B cell (primary cell): ENCODE results near the gene CCDC91. TPM values are rescaled to one million over a fixed set of nuclear protein-coding genes. Genes with fewer than 3 reads are reported as not detected.

ENCODE experiments used
- ATAC-seq: fragments of 200-7000 bp; cut with Tn5 transposase; one replicate; pipeline ENCODE4 v1.10.0; 2021; ENCODE audit warnings: low read depth, mild to moderate bottlenecking, moderate number of reproducible peaks, moderate library complexity
- CTCF ChIA-PET: fragments of 350-600 bp; sonication (Branson Sonifier 250); formaldehyde crosslinking; loops from one replicate; lab custom pipeline; 2021; ENCODE audit warnings: antibody characterized with exemption, inconsistent platforms; lab: Charles Lee
- POLR2A ChIA-PET: fragments of 350-600 bp; sonication (Branson Sonifier 250); formaldehyde crosslinking; loops from one replicate; lab custom pipeline; 2021; ENCODE audit warnings: antibody characterized with exemption; lab: Charles Lee
- DNase-seq: peaks from one replicate; pipeline ENCODE4 v3.0.0; 2013
- H2AFZ ChIP-seq: 2 replicates; pipeline ENCODE4 v1.6.1; 2012; ENCODE audit warnings: mild to moderate bottlenecking, low read depth, low read length; ENCODE audit not compliant: insufficient read depth, poor library complexity, severe bottlenecking
- H3K27ac ChIP-seq, 2 donors: 1 replicate in 1 of 2; 2 replicates in 1 of 2; pipeline ENCODE4 v1.5.1; 2012 to 2013; ENCODE audit warnings: low read length in 2 of 2, mild to moderate bottlenecking in 2 of 2, moderate library complexity in 1 of 2
- H3K27me3 ChIP-seq, 4 experiments: fragments of 200-600 bp in 1 of 4; sonication (generic) in 1 of 4; replicated peaks in 1 of 4; 1 replicate in 2 of 4; 2 replicates in 2 of 4; pipeline versions ENCODE4 v1.6.1 to v1.7.0; 2013 to 2016; ENCODE audit warnings: low read length in 3 of 4, mild to moderate bottlenecking in 2 of 4, mixed read lengths in 1 of 4, moderate library complexity in 1 of 4; ENCODE audit not compliant: insufficient read depth in 4 of 4, control insufficient read depth in 3 of 4; ENCODE audit errors: control extremely low read depth in 1 of 4
- H3K36me3 ChIP-seq, 2 experiments: replicated peaks in 1 of 2; 1 replicate in 1 of 2; 2 replicates in 1 of 2; pipeline versions ENCODE4 v1.6.1 to v1.7.1; 2013; ENCODE audit warnings: low read length in 1 of 2; ENCODE audit not compliant: insufficient read depth in 2 of 2, control insufficient read depth in 1 of 2; ENCODE audit errors: control extremely low read depth in 1 of 2, extremely low read depth in 1 of 2
- H3K4me1 ChIP-seq, 2 donors: fragments of 200-600 bp in 1 of 2; sonication (generic) in 1 of 2; 1 replicate in 1 of 2; 2 replicates in 1 of 2; pipeline versions ENCODE4 v1.5.1 to v1.6.1; 2013 to 2017; ENCODE audit warnings: low read length in 2 of 2; ENCODE audit not compliant: control insufficient read depth in 2 of 2, insufficient read depth in 2 of 2
- H3K4me2 ChIP-seq: replicated peaks from 2 replicates; pipeline ENCODE3; 2012; ENCODE audit warnings: mild to moderate bottlenecking, low read depth, low read length; ENCODE audit not compliant: poor library complexity, severe bottlenecking
- H3K4me3 ChIP-seq, 5 experiments: fragments of 200-600 bp in 1 of 5; sonication (generic) in 1 of 5; 1 replicate in 3 of 5; 2 replicates in 2 of 5; pipeline versions ENCODE4 v1.5.1 to v1.7.0; 2011 to 2016; ENCODE audit warnings: low read length in 4 of 5, mild to moderate bottlenecking in 4 of 5, low read depth in 2 of 5, control low read depth in 1 of 5, moderate library complexity in 1 of 5; ENCODE audit not compliant: insufficient read depth in 1 of 5; ENCODE audit errors: control extremely low read depth in 1 of 5, extremely low read depth in 1 of 5
- H3K79me2 ChIP-seq: fragments of 200-600 bp; sonication (generic); one replicate; pipeline ENCODE4 v1.6.0; 2016; ENCODE audit warnings: low read length; ENCODE audit not compliant: control insufficient read depth, insufficient read depth
- H3K9ac ChIP-seq: fragments of 200-600 bp; sonication (generic); 2 replicates; pipeline ENCODE4 v1.6.1; 2017; ENCODE audit warnings: mild to moderate bottlenecking, low read length, moderate library complexity
- H3K9me3 ChIP-seq, 3 donors: one replicate each; pipeline versions ENCODE4 v1.6.1 to v1.7.1; 2013; ENCODE audit warnings: low read length in 2 of 3; ENCODE audit not compliant: control insufficient read depth in 2 of 3, insufficient read depth in 1 of 3; ENCODE audit errors: control extremely low read depth in 1 of 3
- H4K20me1 ChIP-seq: 2 replicates; pipeline ENCODE4 v1.6.0; 2012; ENCODE audit warnings: mild to moderate bottlenecking, low read length; ENCODE audit not compliant: insufficient read depth, control insufficient read depth, poor library complexity, severe bottlenecking
- H3K27ac Mint-ChIP-seq: one replicate; pipeline ENCODE4 v1.8.0; 2021; ENCODE audit warnings: mixed read lengths
- H3K27me3 Mint-ChIP-seq: one replicate; pipeline ENCODE4 v1.8.0; 2021; ENCODE audit warnings: mixed read lengths
- H3K4me1 Mint-ChIP-seq: one replicate; pipeline ENCODE4 v1.8.0; 2021; ENCODE audit warnings: mixed read lengths
- H3K4me3 Mint-ChIP-seq: one replicate; pipeline ENCODE4 v1.8.0; 2021; ENCODE audit warnings: mixed read lengths
- H3K9me3 Mint-ChIP-seq: one replicate; pipeline ENCODE4 v1.8.0; 2022; ENCODE audit warnings: mixed read lengths; ENCODE audit not compliant: insufficient read depth
- CTCF ChIP-seq: fragments of 200-600 bp; IDR thresholded peaks from one replicate; pipeline ENCODE4 v1.8.0; 2022; ENCODE audit warnings: antibody characterized with exemption, mild to moderate bottlenecking
- EZH2 ChIP-seq: IDR thresholded peaks from 2 replicates; pipeline ENCODE4 v1.6.1; 2012; ENCODE audit warnings: borderline replicate concordance, low read depth, mild to moderate bottlenecking, moderate library complexity, low read length; ENCODE audit not compliant: insufficient read depth, poor library complexity, severe bottlenecking
- WGBS: methylation state at CpG from one replicate; pipeline ENCODE4 v1.1.5; 2013; ENCODE audit warnings: missing lambda C conversion rate; ENCODE audit not compliant: insufficient coverage; 5-methylcytosine and 5-hydroxymethylcytosine counted together
- intact Hi-C: fragments of 100-400 bp; cut with micrococcal nuclease; formaldehyde crosslinking; loops from one replicate; pipeline ENCODE4 v1.10.0; 2022
- polyA plus RNA-seq: library from polyadenylated mRNA; depleted of rRNA; stranded (reverse); fragments of >200 nt; gene quantifications from 2 replicates; pipeline ENCODE4 v1.2.3, GENCODE V29; 2012
- total RNA-seq, 2 donors: library from RNA; stranded (reverse); fragments of 120-200 nt in 1 of 2; gene quantifications; 1 replicate in 1 of 2; 2 replicates in 1 of 2; pipeline versions ENCODE4 v1.2.3 to v1.2.4, GENCODE V29; 2013 to 2022

Gene CCDC91
- total and polyA plus RNA-seq, 2 donors (not counting 1 experiment from before 2014, with no cell fraction given), result 10.9 to 64.8 TPM

- no peak for TF ChIP-seq EZH2
- no peaks in the 10 kb centered on the region for H3K27me3 Mint-ChIP-seq
- POLR2A ChIA-PET, result no interaction called here
- Histone ChIP-seq H3K36me3 (no peaks in the 10 kb centered on the region), H3K27me3 (no peaks in the 10 kb centered on the region), H3K4me3 (no peak overlapping the region), H3K4me2 (no peak overlapping the region), H3K9ac (no peak overlapping the region), H3K9me3 (no peaks in the 10 kb centered on the region), H3K79me2 (peaks cover 70% of the 10 kb centered on the region), H3K4me1 (no peaks in the 10 kb centered on the region), H3K27ac (no peak overlapping the region), H2AFZ (no peak overlapping the region), H4K20me1 (peaks cover 11% of the 10 kb centered on the region)
- no peak overlapping the region for H3K4me3 Mint-ChIP-seq
- no peak overlapping the region for H3K27ac Mint-ChIP-seq
- no peak for ATAC-seq
- no CpG with 5 or more reads among the region's 1 CpG for WGBS
- no peaks in the 10 kb centered on the region for H3K9me3 Mint-ChIP-seq
- H3K4me1 Mint-ChIP-seq, result peaks cover 18% of the 10 kb centered on the region
- CTCF ChIA-PET, result no interaction called here
- DNase-seq, result no peak
- intact Hi-C loops, result no loop called here
Measured at GRCh38 chr12:28235015-28235414, 44.8 kb downstream of the CCDC91 start.

- H3K27ac Mint-ChIP-seq, result no peak overlapping the region
- Histone ChIP-seq H3K36me3 (no peaks in the 10 kb centered on the region), H3K27ac (no peak overlapping the region), H3K4me3 (no peak overlapping the region), H2AFZ (no peak overlapping the region), H3K4me1 (no peaks in the 10 kb centered on the region), H3K9ac (no peak overlapping the region), H3K27me3 (no peaks in the 10 kb centered on the region), H4K20me1 (peaks cover 7% of the 10 kb centered on the region), H3K79me2 (peaks cover 65% of the 10 kb centered on the region), H3K9me3 (no peaks in the 10 kb centered on the region), H3K4me2 (no peak overlapping the region)
- intact Hi-C loops, result no loop called here
- H3K4me1 Mint-ChIP-seq, result peaks cover 13% of the 10 kb centered on the region
- no peaks in the 10 kb centered on the region for H3K9me3 Mint-ChIP-seq
- no peak for ATAC-seq
- H3K4me3 Mint-ChIP-seq, result no peak overlapping the region
- H3K27me3 Mint-ChIP-seq, result no peaks in the 10 kb centered on the region
- ChIA-PET POLR2A (no interaction called here), CTCF (no interaction called here)
- no peak for TF ChIP-seq CTCF
- no peak for TF ChIP-seq EZH2
- DNase-seq, result no peak
Measured at GRCh38 chr12:28235985-28236384, 45.7 kb downstream of the CCDC91 start.
